Measurements from ENCODE around the gene DNMT1.

DNA sequence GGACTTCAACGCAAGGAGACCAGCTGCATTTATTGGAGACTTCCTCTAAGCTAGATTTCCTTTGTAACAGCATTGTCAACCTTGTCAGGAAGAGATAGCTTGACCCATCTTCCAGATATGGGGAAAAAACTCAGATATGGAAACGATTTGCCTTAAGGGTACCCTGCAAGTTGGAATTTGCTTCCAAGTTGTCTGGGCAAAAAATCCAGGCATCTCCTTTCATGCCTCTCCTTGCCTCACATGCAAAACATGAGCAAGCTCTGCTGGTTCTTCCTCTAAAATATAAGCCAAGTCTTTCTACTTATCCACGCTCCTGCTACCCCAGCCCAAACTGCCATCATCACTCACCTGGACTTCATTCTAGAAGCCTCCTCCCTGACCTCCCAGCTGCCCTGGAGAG lies 6.4 kb upstream of the DNMT1 start:
- TF ChIP-seq, protein P1, sequence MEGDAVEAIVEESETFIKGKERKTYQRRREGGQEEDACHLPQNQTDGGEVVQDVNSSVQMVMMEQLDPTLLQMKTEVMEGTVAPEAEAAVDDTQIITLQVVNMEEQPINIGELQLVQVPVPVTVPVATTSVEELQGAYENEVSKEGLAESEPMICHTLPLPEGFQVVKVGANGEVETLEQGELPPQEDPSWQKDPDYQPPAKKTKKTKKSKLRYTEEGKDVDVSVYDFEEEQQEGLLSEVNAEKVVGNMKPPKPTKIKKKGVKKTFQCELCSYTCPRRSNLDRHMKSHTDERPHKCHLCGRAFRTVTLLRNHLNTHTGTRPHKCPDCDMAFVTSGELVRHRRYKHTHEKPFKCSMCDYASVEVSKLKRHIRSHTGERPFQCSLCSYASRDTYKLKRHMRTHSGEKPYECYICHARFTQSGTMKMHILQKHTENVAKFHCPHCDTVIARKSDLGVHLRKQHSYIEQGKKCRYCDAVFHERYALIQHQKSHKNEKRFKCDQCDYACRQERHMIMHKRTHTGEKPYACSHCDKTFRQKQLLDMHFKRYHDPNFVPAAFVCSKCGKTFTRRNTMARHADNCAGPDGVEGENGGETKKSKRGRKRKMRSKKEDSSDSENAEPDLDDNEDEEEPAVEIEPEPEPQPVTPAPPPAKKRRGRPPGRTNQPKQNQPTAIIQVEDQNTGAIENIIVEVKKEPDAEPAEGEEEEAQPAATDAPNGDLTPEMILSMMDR (IDR thresholded peaks at IDR 0.05), result no peak
- TF ChIP-seq POLR2A (IDR thresholded peaks at IDR 0.05) (no peak), EP300 (IDR thresholded peaks at IDR 0.05) (no peak), POLR2AphosphoS5 (IDR thresholded peaks at IDR 0.05) (no peak)
